ENCODE results near the gene OTUD4. TPM values are rescaled to one million over a fixed set of nuclear protein-coding genes. Genes with fewer than 3 reads are reported as not detected.

Gene OTUD4
- total and polyA plus RNA-seq, 8 donors: 5.2 to 53.8 (median 12.4) TPM

DNA sequence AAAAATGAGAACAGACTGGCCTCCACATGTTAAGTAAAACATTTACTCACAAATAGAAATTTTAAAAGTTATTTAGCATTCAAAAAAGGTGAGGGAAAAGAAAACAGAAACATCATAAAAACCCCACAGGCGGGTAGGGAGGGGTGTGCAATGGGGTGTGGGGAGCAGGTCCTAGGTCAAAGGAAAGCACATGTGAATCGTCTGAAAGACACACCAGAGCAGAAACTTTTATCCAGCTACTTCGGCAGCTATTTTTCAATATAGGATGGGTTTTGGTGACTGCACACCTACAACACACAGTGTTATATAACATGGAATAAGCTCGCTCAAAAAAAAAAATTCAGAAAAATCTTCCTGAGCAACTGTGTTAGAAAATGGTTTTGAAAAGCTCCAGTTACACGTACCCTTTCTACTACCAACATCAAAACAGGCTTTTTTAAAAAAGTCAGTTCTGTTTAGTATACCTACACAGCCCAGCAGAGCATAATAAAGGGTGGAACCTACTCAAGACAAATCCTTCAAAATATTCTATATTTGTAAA, 1.6 kb downstream of the OTUD4 start:
- H3K27me3 ChIP-seq: no peaks in the 10 kb centered on the region
- H3K36me3 ChIP-seq: peaks cover 0 to 7% (median 2%) of the 10 kb centered on the region in 4 donors
- H3K4me1 ChIP-seq: peaks cover 21 to 50% (median 39%) of the 10 kb centered on the region in 4 donors
- intact Hi-C loops (cut with DNase I; ENCODE audit: low total_unique reads): no loop called here
- H3K9me3 ChIP-seq: no peaks in the 10 kb centered on the region
- 1 to 5% (median 2%) methylated on average over 5 of the region's 5 CpGs for WGBS, 5 donors
- peak overlapping the region; percentile 92 to 99 (median 99) for H3K27ac ChIP-seq
- H3K4me3 ChIP-seq: peak overlapping the region; percentile 65 to 78 (median 75)
- DNase-seq: peak in 1 of 2 donors; percentile 47
- no peak for TF ChIP-seq POLR2AphosphoS5 (IDR thresholded peaks at IDR 0.05)
- no peak for TF ChIP-seq EP300 (IDR thresholded peaks at IDR 0.05)
- no peak for TF ChIP-seq CTCF (IDR thresholded peaks at IDR 0.05)
- no peak for TF ChIP-seq POLR2A (IDR thresholded peaks at IDR 0.05)

DNA sequence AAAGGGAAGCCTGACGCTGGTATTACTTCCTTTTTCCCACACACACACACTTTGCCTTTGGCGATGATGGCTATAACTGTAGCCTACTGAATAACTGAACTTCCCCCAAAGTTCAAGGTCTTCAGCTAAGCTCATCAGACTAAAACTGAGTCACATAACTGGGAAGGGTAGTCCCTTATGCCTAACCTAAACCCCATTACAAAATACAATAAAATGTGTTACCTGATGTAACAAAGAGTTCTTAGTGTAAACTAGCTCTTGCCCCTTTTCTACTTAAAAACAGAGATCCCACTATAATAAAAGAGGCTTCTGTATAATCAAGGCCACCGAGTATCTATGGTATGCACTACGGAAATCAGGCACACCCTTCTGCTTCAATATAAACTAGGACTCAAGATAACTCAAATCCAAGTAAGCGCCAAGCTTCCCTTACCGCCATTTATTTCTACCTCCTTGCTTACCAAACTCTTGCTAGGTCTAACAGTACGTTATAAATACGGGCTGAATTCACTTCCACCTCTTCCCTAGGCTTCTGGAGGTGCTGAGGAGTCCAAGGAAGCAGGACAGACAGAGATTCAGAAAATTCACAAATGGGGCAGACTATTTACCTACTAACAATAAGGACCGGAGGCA, 2.4 kb downstream of the OTUD4 start:
- H3K36me3 ChIP-seq: peaks cover 0 to 12% (median 5%) of the 10 kb centered on the region in 4 donors
- H3K27me3 ChIP-seq: no peaks in the 10 kb centered on the region
- no peaks in the 10 kb centered on the region for H3K9me3 ChIP-seq
- 3 to 8% (median 6%) methylated on average over 9 of the region's 9 CpGs for WGBS, 5 donors
- H3K27ac ChIP-seq: peak overlapping the region; percentile 84 to 99 (median 98)
- peak in 1 of 2 donors; percentile 54 for DNase-seq
- no peak for TF ChIP-seq POLR2AphosphoS5 (IDR thresholded peaks at IDR 0.05)
- TF ChIP-seq CTCF (IDR thresholded peaks at IDR 0.05): no peak
- TF ChIP-seq POLR2A (IDR thresholded peaks at IDR 0.05): no peak
- TF ChIP-seq EP300 (IDR thresholded peaks at IDR 0.05): no peak
- H3K4me1 ChIP-seq: peaks cover 21 to 50% (median 40%) of the 10 kb centered on the region in 4 donors
- intact Hi-C loops (cut with DNase I; ENCODE audit: low total_unique reads): no loop called here
- H3K4me3 ChIP-seq: peak overlapping the region; percentile 65 to 78 (median 75)

GRCh38 chr4:145177511-145177905, 2.9 kb downstream of the OTUD4 start:
- intact Hi-C loops (cut with DNase I; ENCODE audit: low total_unique reads): no loop called here
- H3K4me1 ChIP-seq: peaks cover 21 to 54% (median 41%) of the 10 kb centered on the region in 4 donors

More at GRCh38 chr4:145177511-145177905, 2.9 kb downstream of the OTUD4 start:
- DNase-seq: peak in 1 of 2 donors; percentile 53
- no peaks in the 10 kb centered on the region for H3K9me3 ChIP-seq
- no peak for TF ChIP-seq EP300 (IDR thresholded peaks at IDR 0.05)
- TF ChIP-seq POLR2A (IDR thresholded peaks at IDR 0.05): no peak
- no peak for TF ChIP-seq POLR2AphosphoS5 (IDR thresholded peaks at IDR 0.05)
- TF ChIP-seq CTCF (IDR thresholded peaks at IDR 0.05): no peak
- peaks cover 0 to 14% (median 5%) of the 10 kb centered on the region in 4 donors for H3K36me3 ChIP-seq
- H3K27ac ChIP-seq: peak overlapping the region in 4 of 5 donors; percentile 92 to 99 (median 98)
- peak overlapping the region; percentile 65 to 78 (median 75) for H3K4me3 ChIP-seq
- WGBS, 5 donors: 1 to 6% (median 2%) methylated on average over 4 of the region's 4 CpGs
- H3K27me3 ChIP-seq: no peaks in the 10 kb centered on the region

All from stomach (tissue), 9 donors.